Neural progenitor cell (in vitro differentiated cells): Measurements from ENCODE around the gene MPPED2. TPM values are rescaled to one million over a fixed set of nuclear protein-coding genes. Genes with fewer than 3 reads are reported as not detected.

Source experiments
- DNase-seq: peaks from one replicate; pipeline ENCODE4 v3.0.0-alpha.2; 2016; ENCODE audit warnings: low spot score
- H2AFZ ChIP-seq: fragments of 200-600 bp; sonication (generic); replicated peaks from 2 replicates; pipeline ENCODE4 v1.6.1; 2016; ENCODE audit warnings: antibody characterized with exemption
- H3F3A ChIP-seq: fragments of 200-600 bp; sonication (generic); 2 replicates; pipeline ENCODE4 v1.6.1; 2016; ENCODE audit warnings: antibody characterized with exemption, low read depth
- H3K27ac ChIP-seq: fragments of 200-600 bp; sonication (generic); 2 replicates; pipeline ENCODE4 v1.5.1; 2016; ENCODE audit warnings: mild to moderate bottlenecking
- H3K27me3 ChIP-seq: fragments of 200-600 bp; sonication (generic); 2 replicates; pipeline ENCODE4 v1.6.1; 2016; ENCODE audit warnings: mild to moderate bottlenecking, moderate library complexity
- H3K36me3 ChIP-seq: fragments of 200-600 bp; sonication (generic); 2 replicates; pipeline ENCODE4 v1.5.1; 2016
- H3K4me1 ChIP-seq: fragments of 200-600 bp; sonication (generic); 2 replicates; pipeline ENCODE4 v1.6.1; 2016; ENCODE audit warnings: mixed run types
- H3K4me2 ChIP-seq: fragments of 200-600 bp; sonication (generic); 2 replicates; pipeline ENCODE4 v1.6.1; 2016
- H3K4me3 ChIP-seq: fragments of 200-600 bp; sonication (generic); 2 replicates; pipeline ENCODE4 v1.5.1; 2016
- H3K79me2 ChIP-seq: fragments of 200-600 bp; sonication (generic); 2 replicates; pipeline ENCODE4 v1.6.1; 2016; ENCODE audit warnings: low read depth
- H3K9ac ChIP-seq: fragments of 200-600 bp; sonication (generic); 2 replicates; pipeline ENCODE4 v1.6.1; 2016
- H3K9me3 ChIP-seq: fragments of 200-600 bp; sonication (generic); 2 replicates; pipeline ENCODE4 v1.5.1; 2016; ENCODE audit warnings: low read depth
- H4K20me1 ChIP-seq: fragments of 200-600 bp; sonication (generic); 2 replicates; pipeline ENCODE4 v1.6.1; 2016; ENCODE audit warnings: low read depth
- H3K27ac Mint-ChIP-seq: 3 replicates; pipeline ENCODE4 v1.8.0; 2021; ENCODE audit warnings: mixed read lengths
- H3K27me3 Mint-ChIP-seq: 2 replicates; pipeline ENCODE4 v1.8.0; 2022; ENCODE audit warnings: low read depth, mild to moderate bottlenecking, inconsistent platforms, moderate library complexity, mixed read lengths; ENCODE audit not compliant: insufficient read depth
- H3K36me3 Mint-ChIP-seq: 3 replicates; pipeline ENCODE4 v1.8.0; 2021; ENCODE audit warnings: mixed read lengths
- H3K4me1 Mint-ChIP-seq: 3 replicates; pipeline ENCODE4 v1.8.0; 2021; ENCODE audit warnings: mixed read lengths
- H3K4me3 Mint-ChIP-seq: 3 replicates; pipeline ENCODE4 v1.8.0; 2021; ENCODE audit warnings: mild to moderate bottlenecking, moderate library complexity, mixed read lengths
- H3K9me3 Mint-ChIP-seq: 3 replicates; pipeline ENCODE4 v1.8.0; 2020; ENCODE audit warnings: mixed read lengths
- EZH2 ChIP-seq: fragments of 200-600 bp; sonication (generic); IDR thresholded peaks from 2 replicates; pipeline ENCODE4 v1.6.1; 2017; ENCODE audit warnings: antibody characterized with exemption, mild to moderate bottlenecking, moderate library complexity
- EZH2phosphoT487 ChIP-seq: fragments of 200-600 bp; sonication (generic); IDR thresholded peaks from 2 replicates; pipeline ENCODE4 v1.6.1; 2017; ENCODE audit warnings: antibody characterized with exemption
- total RNA-seq: library from RNA; depleted of rRNA; stranded (reverse); fragments of >200 nt; gene quantifications from 2 replicates; pipeline ENCODE4 v1.2.3, GENCODE V29; 2015; ENCODE audit warnings: low replicate concordance
- TF ChIP-seq, protein P1 (sequence below): fragments of 200-600 bp; sonication (generic); IDR thresholded peaks from 2 replicates; pipeline ENCODE4 v1.5.1; 2017; ENCODE audit warnings: antibody characterized with exemption, mild to moderate bottlenecking

MPPED2 gene
- total RNA-seq, 1 donor from 2014 or later: 3.4 TPM

- H3K27me3 ChIP-seq: peaks cover 71% of the 10 kb centered on the region
- H3F3A ChIP-seq: peaks cover 4% of the 10 kb centered on the region
- H4K20me1 ChIP-seq: no peaks in the 10 kb centered on the region
- no peaks in the 10 kb centered on the region for H3K9me3 ChIP-seq
- no peak overlapping the region for H3K27ac Mint-ChIP-seq
- no peaks in the 10 kb centered on the region for H3K79me2 ChIP-seq
- H3K36me3 Mint-ChIP-seq: no peaks in the 10 kb centered on the region
- H3K4me1 Mint-ChIP-seq: peaks cover 23% of the 10 kb centered on the region
- H3K4me3 ChIP-seq: no peak overlapping the region
- no peak overlapping the region for H3K4me2 ChIP-seq
- peaks cover 5% of the 10 kb centered on the region for H3K27me3 Mint-ChIP-seq
- H2AFZ ChIP-seq: no peak overlapping the region
- H3K9me3 Mint-ChIP-seq: no peaks in the 10 kb centered on the region
- no peak overlapping the region for H3K4me3 Mint-ChIP-seq
- no peaks in the 10 kb centered on the region for H3K36me3 ChIP-seq
- no peak for TF ChIP-seq EZH2
- TF ChIP-seq, protein P1, sequence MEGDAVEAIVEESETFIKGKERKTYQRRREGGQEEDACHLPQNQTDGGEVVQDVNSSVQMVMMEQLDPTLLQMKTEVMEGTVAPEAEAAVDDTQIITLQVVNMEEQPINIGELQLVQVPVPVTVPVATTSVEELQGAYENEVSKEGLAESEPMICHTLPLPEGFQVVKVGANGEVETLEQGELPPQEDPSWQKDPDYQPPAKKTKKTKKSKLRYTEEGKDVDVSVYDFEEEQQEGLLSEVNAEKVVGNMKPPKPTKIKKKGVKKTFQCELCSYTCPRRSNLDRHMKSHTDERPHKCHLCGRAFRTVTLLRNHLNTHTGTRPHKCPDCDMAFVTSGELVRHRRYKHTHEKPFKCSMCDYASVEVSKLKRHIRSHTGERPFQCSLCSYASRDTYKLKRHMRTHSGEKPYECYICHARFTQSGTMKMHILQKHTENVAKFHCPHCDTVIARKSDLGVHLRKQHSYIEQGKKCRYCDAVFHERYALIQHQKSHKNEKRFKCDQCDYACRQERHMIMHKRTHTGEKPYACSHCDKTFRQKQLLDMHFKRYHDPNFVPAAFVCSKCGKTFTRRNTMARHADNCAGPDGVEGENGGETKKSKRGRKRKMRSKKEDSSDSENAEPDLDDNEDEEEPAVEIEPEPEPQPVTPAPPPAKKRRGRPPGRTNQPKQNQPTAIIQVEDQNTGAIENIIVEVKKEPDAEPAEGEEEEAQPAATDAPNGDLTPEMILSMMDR: no peak
- H3K4me1 ChIP-seq: peaks cover 40% of the 10 kb centered on the region
- H3K27ac ChIP-seq: no peak overlapping the region
- no peak overlapping the region for H3K9ac ChIP-seq
- no peak for DNase-seq
Measured at GRCh38 chr11:30452114-30452513, 134.0 kb downstream of the MPPED2 start.

DNA sequence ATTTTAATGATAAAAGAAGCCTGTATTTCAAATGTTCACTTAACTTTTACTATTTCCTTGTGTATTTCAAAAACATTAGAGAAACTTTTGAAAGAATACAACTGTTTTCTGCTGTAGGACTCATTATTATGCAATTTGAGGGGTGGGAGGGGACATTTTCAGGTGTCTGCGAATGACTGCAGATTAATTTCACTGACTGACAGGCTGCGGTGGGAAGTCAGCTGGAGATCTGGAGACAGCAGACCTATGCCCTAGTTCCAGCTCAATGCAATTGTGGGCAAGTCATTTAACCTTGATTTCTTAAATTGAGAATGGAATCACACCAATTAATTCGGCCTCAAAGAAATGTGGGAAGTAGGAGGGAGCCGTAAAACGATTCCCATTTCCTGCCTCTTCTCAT lies 134.5 kb downstream of the MPPED2 start:
- TF ChIP-seq, protein P1: no peak
- H3K4me1 ChIP-seq: peaks cover 45% of the 10 kb centered on the region
- peaks cover 5% of the 10 kb centered on the region for H3F3A ChIP-seq
- H3K36me3 ChIP-seq: no peaks in the 10 kb centered on the region
- Mint-ChIP-seq H3K27me3 (peaks cover 5% of the 10 kb centered on the region), H3K27ac (no peak overlapping the region), H3K4me3 (no peak overlapping the region), H3K4me1 (peaks cover 23% of the 10 kb centered on the region), H3K36me3 (no peaks in the 10 kb centered on the region), H3K9me3 (no peaks in the 10 kb centered on the region)
- H3K79me2 ChIP-seq: no peaks in the 10 kb centered on the region
- no peaks in the 10 kb centered on the region for H3K9me3 ChIP-seq
- H3K27ac ChIP-seq: no peak overlapping the region
- DNase-seq: no peak
- H3K4me2 ChIP-seq: no peak overlapping the region
- no peak overlapping the region for H3K4me3 ChIP-seq
- no peak overlapping the region for H3K9ac ChIP-seq
- peaks cover 71% of the 10 kb centered on the region for H3K27me3 ChIP-seq
- no peak overlapping the region for H2AFZ ChIP-seq
- no peaks in the 10 kb centered on the region for H4K20me1 ChIP-seq

GRCh38 chr11:30451167-30451566 lies 135.0 kb downstream of the MPPED2 start:
- Histone ChIP-seq H3K4me1 (peaks cover 49% of the 10 kb centered on the region), H3K36me3 (no peaks in the 10 kb centered on the region)

More at GRCh38 chr11:30451167-30451566, 135.0 kb downstream of the MPPED2 start:
- Histone ChIP-seq H3K27me3 (peaks cover 71% of the 10 kb centered on the region), H2AFZ (no peak overlapping the region), H3K9ac (no peak overlapping the region), H3K9me3 (no peaks in the 10 kb centered on the region), H3F3A (peaks cover 8% of the 10 kb centered on the region), H3K4me2 (no peak overlapping the region), H3K27ac (no peak overlapping the region), H4K20me1 (no peaks in the 10 kb centered on the region), H3K4me3 (no peak overlapping the region), H3K79me2 (no peaks in the 10 kb centered on the region)
- TF ChIP-seq EZH2phosphoT487 (no peak), EZH2 (no peak)
- TF ChIP-seq, protein P1: no peak
- Mint-ChIP-seq H3K36me3 (no peaks in the 10 kb centered on the region), H3K4me3 (no peak overlapping the region), H3K27ac (no peak overlapping the region), H3K27me3 (peaks cover 5% of the 10 kb centered on the region), H3K9me3 (no peaks in the 10 kb centered on the region), H3K4me1 (peaks cover 23% of the 10 kb centered on the region)
- peak; percentile 25 for DNase-seq
